Neural progenitor cell (in vitro differentiated cells): Measurements from ENCODE around the gene PPIB. TPM values are rescaled to one million over a fixed set of nuclear protein-coding genes. Genes with fewer than 3 reads are reported as not detected.
"Not testable (repeated sequence)": the region's sequence is repeated elsewhere in the genome, so short reads cannot be mapped to it uniquely, and the experiment has no call there.

Experiments used
- DNase-seq: peaks from one replicate; pipeline ENCODE4 v3.0.0-alpha.2; 2016; ENCODE audit warnings: low spot score
- H2AFZ ChIP-seq: fragments of 200-600 bp; sonication (generic); replicated peaks from 2 replicates; pipeline ENCODE4 v1.6.1; 2016; ENCODE audit warnings: antibody characterized with exemption
- H3F3A ChIP-seq: fragments of 200-600 bp; sonication (generic); 2 replicates; pipeline ENCODE4 v1.6.1; 2016; ENCODE audit warnings: antibody characterized with exemption, low read depth
- H3K27ac ChIP-seq: fragments of 200-600 bp; sonication (generic); 2 replicates; pipeline ENCODE4 v1.5.1; 2016; ENCODE audit warnings: mild to moderate bottlenecking
- H3K27me3 ChIP-seq: fragments of 200-600 bp; sonication (generic); 2 replicates; pipeline ENCODE4 v1.6.1; 2016; ENCODE audit warnings: mild to moderate bottlenecking, moderate library complexity
- H3K36me3 ChIP-seq: fragments of 200-600 bp; sonication (generic); 2 replicates; pipeline ENCODE4 v1.5.1; 2016
- H3K4me1 ChIP-seq: fragments of 200-600 bp; sonication (generic); 2 replicates; pipeline ENCODE4 v1.6.1; 2016; ENCODE audit warnings: mixed run types
- H3K4me2 ChIP-seq: fragments of 200-600 bp; sonication (generic); 2 replicates; pipeline ENCODE4 v1.6.1; 2016
- H3K4me3 ChIP-seq: fragments of 200-600 bp; sonication (generic); 2 replicates; pipeline ENCODE4 v1.5.1; 2016
- H3K79me2 ChIP-seq: fragments of 200-600 bp; sonication (generic); 2 replicates; pipeline ENCODE4 v1.6.1; 2016; ENCODE audit warnings: low read depth
- H3K9ac ChIP-seq: fragments of 200-600 bp; sonication (generic); 2 replicates; pipeline ENCODE4 v1.6.1; 2016
- H3K9me3 ChIP-seq: fragments of 200-600 bp; sonication (generic); 2 replicates; pipeline ENCODE4 v1.5.1; 2016; ENCODE audit warnings: low read depth
- H4K20me1 ChIP-seq: fragments of 200-600 bp; sonication (generic); 2 replicates; pipeline ENCODE4 v1.6.1; 2016; ENCODE audit warnings: low read depth
- H3K27ac Mint-ChIP-seq: 3 replicates; pipeline ENCODE4 v1.8.0; 2021; ENCODE audit warnings: mixed read lengths
- H3K27me3 Mint-ChIP-seq: 2 replicates; pipeline ENCODE4 v1.8.0; 2022; ENCODE audit warnings: low read depth, mild to moderate bottlenecking, inconsistent platforms, moderate library complexity, mixed read lengths; ENCODE audit not compliant: insufficient read depth
- H3K36me3 Mint-ChIP-seq: 3 replicates; pipeline ENCODE4 v1.8.0; 2021; ENCODE audit warnings: mixed read lengths
- H3K4me1 Mint-ChIP-seq: 3 replicates; pipeline ENCODE4 v1.8.0; 2021; ENCODE audit warnings: mixed read lengths
- H3K4me3 Mint-ChIP-seq: 3 replicates; pipeline ENCODE4 v1.8.0; 2021; ENCODE audit warnings: mild to moderate bottlenecking, moderate library complexity, mixed read lengths
- H3K9me3 Mint-ChIP-seq: 3 replicates; pipeline ENCODE4 v1.8.0; 2020; ENCODE audit warnings: mixed read lengths
- CTCF ChIP-seq: fragments of 200-600 bp; sonication (generic); IDR thresholded peaks from 2 replicates; pipeline ENCODE4 v1.5.1; 2017; ENCODE audit warnings: antibody characterized with exemption, mild to moderate bottlenecking
- EZH2 ChIP-seq: fragments of 200-600 bp; sonication (generic); IDR thresholded peaks from 2 replicates; pipeline ENCODE4 v1.6.1; 2017; ENCODE audit warnings: antibody characterized with exemption, mild to moderate bottlenecking, moderate library complexity
- EZH2phosphoT487 ChIP-seq: fragments of 200-600 bp; sonication (generic); IDR thresholded peaks from 2 replicates; pipeline ENCODE4 v1.6.1; 2017; ENCODE audit warnings: antibody characterized with exemption
- small RNA-seq: library from RNA; depleted of rRNA; stranded (forward); fragments of <200 nt; gene quantifications from one replicate; pipeline ENCODE3, GENCODE V24; 2015
- total RNA-seq: library from RNA; depleted of rRNA; stranded (reverse); fragments of >200 nt; gene quantifications from 2 replicates; pipeline ENCODE4 v1.2.3, GENCODE V29; 2015; ENCODE audit warnings: low replicate concordance

The PPIB gene
- total RNA-seq, 1 donor from 2014 or later: 109 TPM

- peaks cover 2% of the 10 kb centered on the region for H3K27me3 Mint-ChIP-seq
- DNase-seq: no peak
- Histone ChIP-seq H3K9me3 (no peaks in the 10 kb centered on the region), H3K4me2 (no peak overlapping the region), H3K4me1 (peaks cover 10% of the 10 kb centered on the region), H3K36me3 (no peaks in the 10 kb centered on the region), H3K9ac (peak overlapping the region; percentile 25), H3K79me2 (peaks cover 58% of the 10 kb centered on the region), H3K4me3 (no peak overlapping the region), H3F3A (no peaks in the 10 kb centered on the region), H2AFZ (no peak overlapping the region), H4K20me1 (peaks cover 30% of the 10 kb centered on the region), H3K27me3 (no peaks in the 10 kb centered on the region), H3K27ac (no peak overlapping the region)
- no peak overlapping the region for H3K4me3 Mint-ChIP-seq
- H3K27ac Mint-ChIP-seq: no peak overlapping the region
- TF ChIP-seq EZH2: no peak
- TF ChIP-seq EZH2phosphoT487: no peak
- TF ChIP-seq CTCF: no peak
- H3K9me3 Mint-ChIP-seq: no peaks in the 10 kb centered on the region
- H3K4me1 Mint-ChIP-seq: peaks cover 4% of the 10 kb centered on the region
- peaks cover 12% of the 10 kb centered on the region for H3K36me3 Mint-ChIP-seq
These were observed 51.7 kb downstream of the PPIB start for GRCh38 chr15:64110950-64111678.

- not testable (repeated sequence) for H3K9me3 ChIP-seq, H3F3A ChIP-seq, H3K27ac Mint-ChIP-seq, H3K27ac ChIP-seq, H3K9me3 Mint-ChIP-seq, H3K4me1 ChIP-seq, H3K27me3 ChIP-seq, H3K4me1 Mint-ChIP-seq, H3K27me3 Mint-ChIP-seq, H3K9ac ChIP-seq, H2AFZ ChIP-seq, H3K4me3 Mint-ChIP-seq, DNase-seq, H3K4me2 ChIP-seq, H3K36me3 ChIP-seq, H3K4me3 ChIP-seq
- H4K20me1 ChIP-seq: peaks cover 37% of the 10 kb centered on the region
- H3K79me2 ChIP-seq: peaks cover 67% of the 10 kb centered on the region
- H3K36me3 Mint-ChIP-seq: peaks cover 12% of the 10 kb centered on the region
These were observed 52.6 kb downstream of the PPIB start for GRCh38 chr15:64110108-64110701.

GRCh38 chr15:64107337-64107736 is 55.5 kb downstream of the PPIB start:
- DNase-seq: no peak
- TF ChIP-seq EZH2phosphoT487 (no peak), CTCF (no peak), EZH2 (no peak)
- Mint-ChIP-seq H3K4me3 (no peak overlapping the region), H3K4me1 (peaks cover 4% of the 10 kb centered on the region), H3K36me3 (peaks cover 4% of the 10 kb centered on the region), H3K27me3 (no peaks in the 10 kb centered on the region), H3K9me3 (peaks cover 2% of the 10 kb centered on the region), H3K27ac (no peak overlapping the region)
- H3K9me3 ChIP-seq: no peaks in the 10 kb centered on the region
- no peak overlapping the region for H2AFZ ChIP-seq
- H3K27ac ChIP-seq: no peak overlapping the region
- no peak overlapping the region for H3K4me2 ChIP-seq
- no peaks in the 10 kb centered on the region for H3F3A ChIP-seq
- no peaks in the 10 kb centered on the region for H3K36me3 ChIP-seq
- H3K9ac ChIP-seq: no peak overlapping the region
- peaks cover 10% of the 10 kb centered on the region for H3K4me1 ChIP-seq
- peaks cover 45% of the 10 kb centered on the region for H4K20me1 ChIP-seq
- no peak overlapping the region for H3K4me3 ChIP-seq
- no peaks in the 10 kb centered on the region for H3K27me3 ChIP-seq
- H3K79me2 ChIP-seq: peaks cover 95% of the 10 kb centered on the region

Small RNA genes within 50 kb of the gene (small RNA-seq; reads per million reads assigned to genes)
- gene RF00019: not detected

Other genes starting within 250 kb of the PPIB start
- 5.4 and 9.7 TPM in 2 replicates for gene DAPK2, start 116.5 kb downstream of the PPIB start, total RNA-seq
- gene CIAO2A, start 69.2 kb downstream of the PPIB start, total RNA-seq: 114 and 210 TPM in 2 replicates
- 24.0 and 31.3 TPM in 2 replicates for gene SNX1, start 67.0 kb downstream of the PPIB start, total RNA-seq
- gene SNX22, start 11.3 kb downstream of the PPIB start, total RNA-seq: 4.0 and 6.4 TPM in 2 replicates
- 20.5 and 23.0 TPM in 2 replicates for gene CSNK1G1, start 193.2 kb upstream of the PPIB start, total RNA-seq
- gene PCLAF, start 218.4 kb upstream of the PPIB start, total RNA-seq: 119 and 220 TPM in 2 replicates
- gene TRIP4, start 224.8 kb upstream of the PPIB start, total RNA-seq: 10.9 and 17.3 TPM in 2 replicates